Lower leg skin (tissue), 3 donors: ENCODE data around the gene ZBTB7C.

Experiments used
- POLR2A ChIP-seq, 2 donors: fragments of 450-650 bp; IDR thresholded peaks; one replicate each; pipeline ENCODE4 v1.6.1; 2016 to 2017; ENCODE audit warnings: antibody characterized with exemption in 2 of 2, mild to moderate bottlenecking in 1 of 2, moderate library complexity in 1 of 2
- TF ChIP-seq, protein P1 (sequence below), 3 donors: fragments of 450-650 bp; IDR thresholded peaks; one replicate each; pipeline ENCODE4 v1.5.1; 2016; ENCODE audit warnings: antibody characterized with exemption in 3 of 3, mild to moderate bottlenecking in 3 of 3, moderate library complexity in 2 of 3

DNA sequence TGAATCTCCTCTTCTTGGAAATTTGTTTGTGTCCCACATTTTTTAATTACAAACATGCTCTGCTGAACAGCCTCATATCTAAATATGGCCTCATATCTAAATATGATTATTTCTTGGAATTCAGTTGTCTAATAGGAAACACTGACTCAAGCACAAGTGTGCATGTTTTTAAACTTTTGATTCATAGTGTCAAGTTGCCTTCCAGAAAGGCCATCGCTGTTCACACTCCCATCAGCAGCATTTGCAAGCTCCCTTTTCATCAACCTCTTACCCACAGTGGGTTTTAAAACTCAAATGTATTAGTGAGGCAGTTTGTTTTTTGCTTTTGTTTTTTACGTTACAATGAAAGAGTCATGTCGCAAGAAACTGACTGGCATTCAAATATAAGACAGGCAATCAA lies 413.5 kb downstream of the ZBTB7C start:
- TF ChIP-seq, protein P1, sequence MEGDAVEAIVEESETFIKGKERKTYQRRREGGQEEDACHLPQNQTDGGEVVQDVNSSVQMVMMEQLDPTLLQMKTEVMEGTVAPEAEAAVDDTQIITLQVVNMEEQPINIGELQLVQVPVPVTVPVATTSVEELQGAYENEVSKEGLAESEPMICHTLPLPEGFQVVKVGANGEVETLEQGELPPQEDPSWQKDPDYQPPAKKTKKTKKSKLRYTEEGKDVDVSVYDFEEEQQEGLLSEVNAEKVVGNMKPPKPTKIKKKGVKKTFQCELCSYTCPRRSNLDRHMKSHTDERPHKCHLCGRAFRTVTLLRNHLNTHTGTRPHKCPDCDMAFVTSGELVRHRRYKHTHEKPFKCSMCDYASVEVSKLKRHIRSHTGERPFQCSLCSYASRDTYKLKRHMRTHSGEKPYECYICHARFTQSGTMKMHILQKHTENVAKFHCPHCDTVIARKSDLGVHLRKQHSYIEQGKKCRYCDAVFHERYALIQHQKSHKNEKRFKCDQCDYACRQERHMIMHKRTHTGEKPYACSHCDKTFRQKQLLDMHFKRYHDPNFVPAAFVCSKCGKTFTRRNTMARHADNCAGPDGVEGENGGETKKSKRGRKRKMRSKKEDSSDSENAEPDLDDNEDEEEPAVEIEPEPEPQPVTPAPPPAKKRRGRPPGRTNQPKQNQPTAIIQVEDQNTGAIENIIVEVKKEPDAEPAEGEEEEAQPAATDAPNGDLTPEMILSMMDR (IDR thresholded peaks at IDR 0.05), result no peak
- no peak for TF ChIP-seq POLR2A (IDR thresholded peaks at IDR 0.05)
